HG03520 (cell line): ENCODE results near the gene BRMS1.
"Not testable (repeated sequence)": the region's sequence is repeated elsewhere in the genome, so short reads cannot be mapped to it uniquely, and the experiment has no call there.

Source experiments
- ATAC-seq: cut with Tn5 transposase; IDR thresholded peaks from one replicate; pipeline ENCODE4 v1.9.1; 2021; ENCODE audit warnings: mild to moderate bottlenecking, moderate library complexity; ENCODE audit not compliant: unreplicated experiment

Gene BRMS1

GRCh38 chr11:66311965-66312548 lies 32.8 kb downstream of the BRMS1 start:
- peak; percentile 55 for ATAC-seq

- no peak for ATAC-seq
Observed at GRCh38 chr11:66311470-66311964, 33.4 kb downstream of the BRMS1 start.

GRCh38 chr11:66310803-66311440 lies 34.0 kb downstream of the BRMS1 start:
- not testable (repeated sequence) for ATAC-seq

- no peak for ATAC-seq
Observed at GRCh38 chr11:66310324-66310723, 34.6 kb downstream of the BRMS1 start.

GRCh38 chr11:66309475-66309874 lies 35.4 kb downstream of the BRMS1 start:
- no peak for ATAC-seq

- no peak for ATAC-seq
Observed at GRCh38 chr11:66302656-66303055, 42.2 kb downstream of the BRMS1 start.

GRCh38 chr11:66299186-66299585 lies 45.7 kb downstream of the BRMS1 start:
- ATAC-seq = no peak

GRCh38 chr11:66297610-66298009 lies 47.3 kb downstream of the BRMS1 start:
- no peak for ATAC-seq

GRCh38 chr11:66294626-66295620 lies 50.0 kb downstream of the BRMS1 start:
- no peak for ATAC-seq

- no peak for ATAC-seq
Observed at GRCh38 chr11:66293777-66294625, 50.9 kb downstream of the BRMS1 start.

GRCh38 chr11:66293352-66293751 lies 51.6 kb downstream of the BRMS1 start:
- no peak for ATAC-seq

GRCh38 chr11:66292543-66293332 lies 52.2 kb downstream of the BRMS1 start:
- ATAC-seq = no peak

- ATAC-seq = no peak
Observed at GRCh38 chr11:66291706-66292542, 53.0 kb downstream of the BRMS1 start, which contains the start of gene TMEM151A. Gene TMEM151A (plus strand): TSS chr11:66291894. CDS start chr11:66292014, 120 bp downstream.

GRCh38 chr11:66291303-66291705 lies 53.6 kb downstream of the BRMS1 start:
- no peak for ATAC-seq

GRCh38 chr11:66290330-66290621 lies 54.6 kb downstream of the BRMS1 start:
- ATAC-seq = no peak

GRCh38 chr11:66289548-66290329 lies 55.2 kb downstream of the BRMS1 start:
- ATAC-seq = peak; percentile 35

GRCh38 chr11:66288671-66289547 lies 56.0 kb downstream of the BRMS1 start, which contains the start of gene YIF1A:
Gene YIF1A (minus strand): TSS chr11:66289143. CDS start chr11:66288985, 158 bp downstream.
- ATAC-seq = peak; percentile 86
